GM10266 (cell line): ENCODE results near the gene KIAA1210.

Experiments
- DNase-seq: peaks from one replicate; pipeline ENCODE4 v3.0.0; 2012; ENCODE audit errors: extremely low spot score
- CTCF ChIP-seq: IDR thresholded peaks from 2 replicates; pipeline ENCODE4 v1.5.1; 2012; ENCODE audit warnings: mild to moderate bottlenecking, low read depth; ENCODE audit not compliant: control insufficient read depth, insufficient read depth; ENCODE audit errors: missing control alignments

The KIAA1210 gene

GRCh38 chrX:119075270-119076025 lies 52.2 kb downstream of the KIAA1210 start:
- no peak for DNase-seq
- no peak for TF ChIP-seq CTCF

- TF ChIP-seq CTCF = no peak
- no peak for DNase-seq
Measured at GRCh38 chrX:119073911-119074310, 53.7 kb downstream of the KIAA1210 start.

- no peak for DNase-seq
- no peak for TF ChIP-seq CTCF
Measured at GRCh38 chrX:119073200-119073905, 54.3 kb downstream of the KIAA1210 start.

GRCh38 chrX:119072744-119073143 lies 54.9 kb downstream of the KIAA1210 start, which contains the start of gene CT47C1:
Gene CT47C1, plus strand, starts transcription at chrX:119072993. Its CDS starts 233 bp downstream, at chrX:119073226.
- no peak for DNase-seq
- TF ChIP-seq CTCF = no peak

- no peak for TF ChIP-seq CTCF
Measured at GRCh38 chrX:119071381-119071780, 56.2 kb downstream of the KIAA1210 start.

GRCh38 chrX:119069762-119070161 lies 57.9 kb downstream of the KIAA1210 start:
- no peak for DNase-seq

More at GRCh38 chrX:119071381-119071780, 56.2 kb downstream of the KIAA1210 start:
- no peak for DNase-seq

More at GRCh38 chrX:119069762-119070161, 57.9 kb downstream of the KIAA1210 start:
- TF ChIP-seq CTCF = no peak
